Measurements from ENCODE around the gene MS4A3.
"Not testable (repeated sequence)": the region's sequence is repeated elsewhere in the genome, so short reads cannot be mapped to it uniquely, and the experiment has no call there.

MS4A3 gene

GRCh38 chr11:60095477-60096120 is 39.1 kb downstream of the MS4A3 start:
- Histone ChIP-seq H3K9ac (ENCODE audit: low read length) (no peak overlapping the region), H3K4ac (ENCODE audit: low read depth, low read length) (no peak overlapping the region), H3K79me2 (ENCODE audit: control insufficient read depth, insufficient read depth, low read length) (no peaks in the 10 kb centered on the region), H3K27ac (ENCODE audit: low read depth, low read length) (no peak overlapping the region), H3K79me1 (ENCODE audit: low read length) (no peaks in the 10 kb centered on the region), H3K4me3 (ENCODE audit: low read length) (no peak overlapping the region), H2BK5ac (ENCODE audit: low read length) (no peak overlapping the region), H4K8ac (ENCODE audit: low read depth, low read length) (no peak overlapping the region), H2AK5ac (ENCODE audit: low read length) (no peak overlapping the region), H3K36me3 (ENCODE audit: control insufficient read depth, insufficient read depth, low read length) (no peaks in the 10 kb centered on the region), H3K4me1 (ENCODE audit: control insufficient read depth, low read depth, low read length) (no peaks in the 10 kb centered on the region), H4K5ac (ENCODE audit: low read length) (no peak overlapping the region), H2BK15ac (replicated peaks; ENCODE audit: low read depth) (no peak overlapping the region), H3K56ac (ENCODE audit: low read length) (no peak overlapping the region), H3K4me2 (ENCODE audit: low read length) (no peak overlapping the region), H3K23ac (ENCODE audit: low read length) (no peak overlapping the region), H3K27me3 (ENCODE audit: insufficient read depth, low read length, poor library complexity) (no peaks in the 10 kb centered on the region), H3K18ac (ENCODE audit: low read length) (no peak overlapping the region), H2BK120ac (ENCODE audit: low read depth, low read length) (no peak overlapping the region)
- no CpG with 5 or more reads among the region's 4 CpGs for WGBS (ENCODE audit: extremely low coverage, insufficient coverage, low lambda C conversion rate)
- no peak for DNase-seq

DNA sequence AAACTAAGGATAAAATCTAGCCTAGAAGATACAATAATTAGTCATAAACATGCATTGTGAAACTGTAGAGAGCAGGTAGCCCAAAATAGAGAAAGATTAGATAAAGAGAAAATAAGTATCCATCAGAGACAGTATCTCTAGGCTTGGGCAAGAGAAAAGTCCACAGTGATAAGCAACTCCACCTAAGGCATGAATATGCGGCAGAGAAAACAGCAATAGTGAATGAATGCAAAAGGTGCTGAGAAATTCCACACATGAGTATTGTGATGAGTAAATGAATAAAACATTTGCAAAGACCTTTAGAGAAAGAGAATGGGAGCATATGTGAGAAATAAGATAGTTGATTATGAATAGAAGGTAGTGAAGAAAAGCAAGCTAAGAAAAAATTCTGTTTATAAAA is 40.7 kb downstream of the MS4A3 start:
- Histone ChIP-seq H3K36me3 (ENCODE audit: control insufficient read depth, insufficient read depth, low read length) (no peaks in the 10 kb centered on the region), H4K5ac (ENCODE audit: low read length) (no peak overlapping the region), H3K18ac (ENCODE audit: low read length) (no peak overlapping the region), H2BK15ac (replicated peaks; ENCODE audit: low read depth) (no peak overlapping the region), H2AK5ac (ENCODE audit: low read length) (no peak overlapping the region), H3K23ac (ENCODE audit: low read length) (no peak overlapping the region), H2BK120ac (ENCODE audit: low read depth, low read length) (no peak overlapping the region), H3K4me1 (ENCODE audit: control insufficient read depth, low read depth, low read length) (no peaks in the 10 kb centered on the region), H3K4me2 (ENCODE audit: low read length) (no peak overlapping the region), H4K8ac (ENCODE audit: low read depth, low read length) (no peak overlapping the region), H3K4me3 (ENCODE audit: low read length) (no peak overlapping the region), H3K27ac (ENCODE audit: low read depth, low read length) (no peak overlapping the region), H3K79me2 (ENCODE audit: control insufficient read depth, insufficient read depth, low read length) (no peaks in the 10 kb centered on the region), H2BK5ac (ENCODE audit: low read length) (no peak overlapping the region), H3K56ac (ENCODE audit: low read length) (no peak overlapping the region), H3K9ac (ENCODE audit: low read length) (no peak overlapping the region), H3K79me1 (ENCODE audit: low read length) (no peaks in the 10 kb centered on the region), H3K4ac (ENCODE audit: low read depth, low read length) (no peak overlapping the region), H3K27me3 (ENCODE audit: insufficient read depth, low read length, poor library complexity) (no peaks in the 10 kb centered on the region)
- peak; percentile 30 for DNase-seq
- no CpG with 5 or more reads among the region's 1 CpG for WGBS (ENCODE audit: extremely low coverage, insufficient coverage, low lambda C conversion rate)

DNA sequence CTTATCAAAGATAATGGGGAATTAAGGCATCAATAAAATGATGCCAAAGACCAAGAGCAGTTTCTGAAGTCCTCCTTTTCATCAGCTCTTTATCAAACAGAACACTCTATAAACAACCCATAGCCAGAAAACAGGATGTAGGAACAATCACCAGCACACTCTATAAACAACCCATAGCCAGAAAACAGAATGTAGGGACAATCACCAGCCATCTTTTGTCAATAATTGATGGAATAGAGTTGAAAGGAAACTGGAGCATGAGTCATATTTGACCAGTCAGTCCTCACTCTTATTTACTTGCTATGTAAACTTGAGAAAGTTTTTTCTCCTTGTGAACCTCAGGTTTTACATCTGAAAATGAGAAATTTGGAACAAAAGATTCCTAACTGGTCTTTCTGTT is 42.0 kb downstream of the MS4A3 start:
- Histone ChIP-seq H3K56ac (ENCODE audit: low read length) (no peak overlapping the region), H3K79me2 (ENCODE audit: control insufficient read depth, insufficient read depth, low read length) (no peaks in the 10 kb centered on the region), H3K4me2 (ENCODE audit: low read length) (no peak overlapping the region), H2BK15ac (replicated peaks; ENCODE audit: low read depth) (no peak overlapping the region), H2BK5ac (ENCODE audit: low read length) (no peak overlapping the region), H3K36me3 (ENCODE audit: control insufficient read depth, insufficient read depth, low read length) (no peaks in the 10 kb centered on the region), H3K23ac (ENCODE audit: low read length) (no peak overlapping the region), H3K4me1 (ENCODE audit: control insufficient read depth, low read depth, low read length) (no peaks in the 10 kb centered on the region), H4K8ac (ENCODE audit: low read depth, low read length) (no peak overlapping the region), H3K4ac (ENCODE audit: low read depth, low read length) (no peak overlapping the region), H3K4me3 (ENCODE audit: low read length) (no peak overlapping the region), H2BK120ac (ENCODE audit: low read depth, low read length) (no peak overlapping the region), H3K79me1 (ENCODE audit: low read length) (no peaks in the 10 kb centered on the region), H3K18ac (ENCODE audit: low read length) (no peak overlapping the region), H3K9ac (ENCODE audit: low read length) (no peak overlapping the region), H4K5ac (ENCODE audit: low read length) (no peak overlapping the region), H3K27ac (ENCODE audit: low read depth, low read length) (no peak overlapping the region), H3K27me3 (ENCODE audit: insufficient read depth, low read length, poor library complexity) (no peaks in the 10 kb centered on the region), H2AK5ac (ENCODE audit: low read length) (no peak overlapping the region)
- DNase-seq, result no peak

DNA sequence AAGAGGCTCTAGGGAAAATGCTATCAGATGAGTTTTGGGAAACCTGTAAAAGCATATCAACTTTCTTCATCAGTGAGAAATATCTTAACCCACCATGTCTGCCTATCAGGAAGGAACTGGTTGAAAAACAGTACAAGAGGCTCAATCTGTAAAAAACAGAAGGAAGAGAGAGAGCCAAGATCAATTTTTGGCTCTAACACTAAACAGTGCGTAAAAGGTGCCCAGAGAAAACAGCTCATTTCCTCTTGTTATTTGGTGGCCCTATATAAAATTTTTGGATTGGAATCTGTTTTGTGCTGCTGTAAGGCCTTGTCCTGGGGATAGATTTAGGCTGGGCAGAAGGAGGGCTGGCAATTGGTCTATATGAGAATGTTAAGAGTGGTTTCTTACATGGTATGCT is 44.1 kb downstream of the MS4A3 start:
- Histone ChIP-seq H2BK5ac (ENCODE audit: low read length) (no peak overlapping the region), H3K4me1 (ENCODE audit: control insufficient read depth, low read depth, low read length) (no peaks in the 10 kb centered on the region), H3K23ac (ENCODE audit: low read length) (no peak overlapping the region), H3K79me1 (ENCODE audit: low read length) (no peaks in the 10 kb centered on the region), H3K18ac (ENCODE audit: low read length) (no peak overlapping the region), H3K27ac (ENCODE audit: low read depth, low read length) (no peak overlapping the region), H3K4me3 (ENCODE audit: low read length) (no peak overlapping the region), H4K5ac (ENCODE audit: low read length) (no peak overlapping the region), H3K79me2 (ENCODE audit: control insufficient read depth, insufficient read depth, low read length) (no peaks in the 10 kb centered on the region), H2BK120ac (ENCODE audit: low read depth, low read length) (no peak overlapping the region), H4K8ac (ENCODE audit: low read depth, low read length) (no peak overlapping the region), H2AK5ac (ENCODE audit: low read length) (no peak overlapping the region), H3K36me3 (ENCODE audit: control insufficient read depth, insufficient read depth, low read length) (no peaks in the 10 kb centered on the region), H2BK15ac (replicated peaks; ENCODE audit: low read depth) (no peak overlapping the region), H3K9ac (ENCODE audit: low read length) (no peak overlapping the region), H3K4me2 (ENCODE audit: low read length) (no peak overlapping the region), H3K56ac (ENCODE audit: low read length) (no peak overlapping the region), H3K4ac (ENCODE audit: low read depth, low read length) (no peak overlapping the region), H3K27me3 (ENCODE audit: insufficient read depth, low read length, poor library complexity) (no peaks in the 10 kb centered on the region)
- DNase-seq, result no peak
- no CpG with 5 or more reads among the region's 1 CpG for WGBS (ENCODE audit: extremely low coverage, insufficient coverage, low lambda C conversion rate)

GRCh38 chr11:60101368-60101767 is 44.9 kb downstream of the MS4A3 start:
- DNase-seq; H3K4me3 ChIP-seq (ENCODE audit: low read length); H4K5ac ChIP-seq (ENCODE audit: low read length); H2BK5ac ChIP-seq (ENCODE audit: low read length); H3K79me1 ChIP-seq (ENCODE audit: low read length); H3K36me3 ChIP-seq (ENCODE audit: control insufficient read depth, insufficient read depth, low read length); H3K4ac ChIP-seq (ENCODE audit: low read depth, low read length); H3K9ac ChIP-seq (ENCODE audit: low read length); H3K79me2 ChIP-seq (ENCODE audit: control insufficient read depth, insufficient read depth, low read length); H3K27ac ChIP-seq (ENCODE audit: low read depth, low read length); H3K4me1 ChIP-seq (ENCODE audit: control insufficient read depth, low read depth, low read length); H4K8ac ChIP-seq (ENCODE audit: low read depth, low read length); H3K56ac ChIP-seq (ENCODE audit: low read length); H3K27me3 ChIP-seq (ENCODE audit: insufficient read depth, low read length, poor library complexity); H2AK5ac ChIP-seq (ENCODE audit: low read length); H3K23ac ChIP-seq (ENCODE audit: low read length); H3K18ac ChIP-seq (ENCODE audit: low read length); H2BK120ac ChIP-seq (ENCODE audit: low read depth, low read length); H2BK15ac ChIP-seq (replicated peaks; ENCODE audit: low read depth); H3K4me2 ChIP-seq (ENCODE audit: low read length): not testable (repeated sequence)
- WGBS (ENCODE audit: extremely low coverage, insufficient coverage, low lambda C conversion rate), result no CpG with 5 or more reads among the region's 11 CpGs

DNA sequence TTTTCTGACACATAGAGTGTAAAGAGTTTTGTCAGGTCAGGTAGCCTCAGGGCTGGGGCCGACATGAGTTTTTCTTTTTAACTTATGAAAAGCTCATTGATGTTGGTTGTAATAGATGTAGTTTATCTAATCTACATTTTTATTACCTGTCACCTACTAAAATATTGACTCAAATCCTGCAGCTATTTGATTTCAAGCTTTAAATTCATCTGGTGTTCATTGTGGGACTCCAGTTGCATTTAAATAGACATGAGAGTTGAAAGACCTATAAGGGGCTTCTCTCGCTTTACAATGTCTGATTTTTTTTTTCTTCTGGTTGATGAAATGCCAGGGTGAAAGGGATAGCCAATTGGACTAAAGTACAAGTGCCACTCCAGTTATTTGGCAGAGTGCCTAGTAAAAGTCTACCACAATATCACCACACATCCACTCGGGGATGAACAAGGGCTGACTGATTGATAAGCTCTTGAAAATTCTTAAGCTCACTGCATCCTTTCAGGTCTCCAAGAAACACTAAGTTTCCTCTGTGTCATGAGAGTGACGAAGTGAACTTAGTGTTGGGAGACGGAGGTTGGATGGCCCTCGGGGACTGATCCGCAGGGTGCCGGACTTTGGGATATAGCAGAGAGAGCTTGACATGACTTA is 48.1 kb downstream of the MS4A3 start:
- not testable (repeated sequence) for DNase-seq; H3K79me2 ChIP-seq (ENCODE audit: control insufficient read depth, insufficient read depth, low read length); H3K36me3 ChIP-seq (ENCODE audit: control insufficient read depth, insufficient read depth, low read length); H3K18ac ChIP-seq (ENCODE audit: low read length); H3K27ac ChIP-seq (ENCODE audit: low read depth, low read length); H4K8ac ChIP-seq (ENCODE audit: low read depth, low read length); H3K4me1 ChIP-seq (ENCODE audit: control insufficient read depth, low read depth, low read length); H3K9ac ChIP-seq (ENCODE audit: low read length); H3K4ac ChIP-seq (ENCODE audit: low read depth, low read length); H3K56ac ChIP-seq (ENCODE audit: low read length); H3K27me3 ChIP-seq (ENCODE audit: insufficient read depth, low read length, poor library complexity); H2BK5ac ChIP-seq (ENCODE audit: low read length); H2AK5ac ChIP-seq (ENCODE audit: low read length); H3K23ac ChIP-seq (ENCODE audit: low read length); H2BK15ac ChIP-seq (replicated peaks; ENCODE audit: low read depth); H3K79me1 ChIP-seq (ENCODE audit: low read length); H4K5ac ChIP-seq (ENCODE audit: low read length); H3K4me2 ChIP-seq (ENCODE audit: low read length); H3K4me3 ChIP-seq (ENCODE audit: low read length); H2BK120ac ChIP-seq (ENCODE audit: low read depth, low read length)
- no CpG with 5 or more reads among the region's 8 CpGs for WGBS (ENCODE audit: extremely low coverage, insufficient coverage, low lambda C conversion rate)

Measured in mesendoderm (in vitro differentiated cells).